ENCODE measurements around the gene NEK6.

NEK6 gene

DNA sequence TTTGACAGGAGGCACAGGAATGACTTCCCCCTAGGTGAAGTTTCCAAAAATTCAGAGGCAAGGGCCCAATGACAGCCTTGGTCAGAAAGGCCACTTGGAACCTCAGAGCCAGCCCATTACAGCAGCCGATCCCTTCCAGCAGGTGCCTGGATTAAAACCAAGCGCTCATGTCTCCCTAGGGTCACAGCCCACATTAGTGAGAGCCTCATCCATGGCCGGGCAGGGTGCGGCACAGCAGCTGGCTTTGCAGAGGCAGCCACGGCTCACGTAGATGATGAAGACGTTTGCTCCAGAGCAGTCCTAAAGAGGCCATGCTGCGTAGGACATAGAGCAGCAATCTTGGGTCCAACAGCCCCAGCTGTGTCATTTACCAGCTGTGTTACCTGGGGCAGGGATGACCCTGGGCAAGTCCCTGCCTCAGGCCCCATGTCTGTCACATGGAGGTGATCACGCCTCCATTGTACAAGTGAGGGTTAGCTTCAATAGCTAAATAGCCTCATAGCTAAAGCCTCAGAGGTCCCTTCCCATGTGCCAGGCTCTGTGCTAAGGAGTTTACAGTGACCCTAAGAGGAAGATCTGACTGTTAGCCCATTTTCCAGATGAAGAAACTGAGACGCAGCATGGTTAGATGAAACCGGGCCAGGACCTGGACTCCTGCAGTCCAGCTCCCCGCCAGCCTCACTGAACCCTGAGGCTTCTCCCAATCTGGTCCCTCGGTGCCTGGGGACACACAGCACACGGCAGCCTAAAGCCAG is 39.2 kb downstream of the NEK6 start:
- TF ChIP-seq, protein P1, sequence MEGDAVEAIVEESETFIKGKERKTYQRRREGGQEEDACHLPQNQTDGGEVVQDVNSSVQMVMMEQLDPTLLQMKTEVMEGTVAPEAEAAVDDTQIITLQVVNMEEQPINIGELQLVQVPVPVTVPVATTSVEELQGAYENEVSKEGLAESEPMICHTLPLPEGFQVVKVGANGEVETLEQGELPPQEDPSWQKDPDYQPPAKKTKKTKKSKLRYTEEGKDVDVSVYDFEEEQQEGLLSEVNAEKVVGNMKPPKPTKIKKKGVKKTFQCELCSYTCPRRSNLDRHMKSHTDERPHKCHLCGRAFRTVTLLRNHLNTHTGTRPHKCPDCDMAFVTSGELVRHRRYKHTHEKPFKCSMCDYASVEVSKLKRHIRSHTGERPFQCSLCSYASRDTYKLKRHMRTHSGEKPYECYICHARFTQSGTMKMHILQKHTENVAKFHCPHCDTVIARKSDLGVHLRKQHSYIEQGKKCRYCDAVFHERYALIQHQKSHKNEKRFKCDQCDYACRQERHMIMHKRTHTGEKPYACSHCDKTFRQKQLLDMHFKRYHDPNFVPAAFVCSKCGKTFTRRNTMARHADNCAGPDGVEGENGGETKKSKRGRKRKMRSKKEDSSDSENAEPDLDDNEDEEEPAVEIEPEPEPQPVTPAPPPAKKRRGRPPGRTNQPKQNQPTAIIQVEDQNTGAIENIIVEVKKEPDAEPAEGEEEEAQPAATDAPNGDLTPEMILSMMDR (IDR thresholded peaks at IDR 0.05; ENCODE audit: low read depth, low read length), result no peak
- TF ChIP-seq, protein P2, sequence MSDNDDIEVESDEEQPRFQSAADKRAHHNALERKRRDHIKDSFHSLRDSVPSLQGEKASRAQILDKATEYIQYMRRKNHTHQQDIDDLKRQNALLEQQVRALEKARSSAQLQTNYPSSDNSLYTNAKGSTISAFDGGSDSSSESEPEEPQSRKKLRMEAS (IDR thresholded peaks at IDR 0.05; ENCODE audit: low read depth, low read length), result no peak
- no peak for TF ChIP-seq MYC (IDR thresholded peaks at IDR 0.05; ENCODE audit: low read depth, low read length)
- no peak for TF ChIP-seq POLR2A (IDR thresholded peaks at IDR 0.05; ENCODE audit: extremely low read depth, insufficient read length)
- no peak overlapping the region for H3K4me3 ChIP-seq (ENCODE audit: low read depth, low read length)
- no peak for DNase-seq (ENCODE audit: low read depth)

DNA sequence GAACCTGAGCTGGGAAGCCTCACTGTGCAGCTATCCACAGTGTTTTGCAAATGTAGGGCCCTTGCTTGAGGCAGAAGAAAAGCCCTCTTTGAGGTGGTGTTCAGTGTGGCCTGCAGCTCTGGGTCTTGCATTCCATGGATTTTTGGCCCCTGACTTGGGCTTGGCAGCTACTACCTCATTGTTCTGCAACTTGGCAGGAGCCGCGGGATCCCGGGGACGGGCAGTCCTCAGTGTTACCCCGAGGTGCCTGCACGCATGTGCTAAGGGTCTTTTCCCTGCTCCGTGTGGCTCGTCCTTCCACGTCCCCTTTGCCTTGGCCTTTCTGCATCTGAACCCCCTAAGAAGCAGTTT is 39.8 kb downstream of the NEK6 start:
- DNase-seq (ENCODE audit: low read depth), result no peak
- no peak overlapping the region for H3K4me3 ChIP-seq (ENCODE audit: low read depth, low read length)
- TF ChIP-seq, protein P1 (IDR thresholded peaks at IDR 0.05; ENCODE audit: low read depth, low read length), result no peak
- TF ChIP-seq POLR2A (IDR thresholded peaks at IDR 0.05; ENCODE audit: extremely low read depth, insufficient read length), result no peak
- TF ChIP-seq, protein P2 (IDR thresholded peaks at IDR 0.05; ENCODE audit: low read depth, low read length), result no peak
- TF ChIP-seq MYC (IDR thresholded peaks at IDR 0.05; ENCODE audit: low read depth, low read length), result no peak

DNA sequence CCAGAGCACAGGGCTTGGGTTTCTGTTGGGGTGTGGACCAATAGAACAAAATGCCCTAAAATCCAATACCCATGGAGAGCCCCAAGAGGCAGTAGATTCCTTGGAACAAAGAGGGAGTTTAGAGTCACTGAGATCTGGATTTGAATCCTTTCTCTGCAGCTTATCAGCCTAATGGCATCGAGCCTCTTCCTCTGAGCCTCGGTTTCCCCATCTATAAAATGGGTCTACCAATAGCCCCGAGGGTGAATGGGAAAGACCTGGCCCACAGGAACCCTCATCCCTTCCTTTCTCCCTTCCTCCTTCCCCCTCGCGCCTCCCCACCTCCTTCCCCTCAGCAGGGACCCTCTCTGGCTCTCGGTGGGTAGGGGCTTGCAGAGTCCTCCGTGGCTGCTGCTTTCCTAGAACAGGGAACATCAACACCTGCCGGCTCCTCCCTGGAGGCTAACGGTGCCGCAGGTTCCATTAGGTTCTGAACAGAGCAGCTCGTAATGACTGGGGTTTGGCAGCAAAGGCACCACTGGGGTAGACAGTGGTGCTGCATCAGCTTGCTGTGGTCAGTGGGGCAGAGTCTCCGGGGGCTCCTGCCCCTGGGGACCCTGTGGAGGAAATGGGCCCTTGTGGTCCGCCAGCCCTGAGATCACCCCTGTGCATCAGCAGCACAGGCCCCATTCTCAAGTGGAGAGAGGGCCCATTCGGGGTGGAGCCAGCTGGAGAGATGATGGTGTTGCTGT is 40.3 kb downstream of the NEK6 start:
- peak; percentile 70 for DNase-seq (ENCODE audit: low read depth)
- H3K4me3 ChIP-seq (ENCODE audit: low read depth, low read length), result no peak overlapping the region
- TF ChIP-seq, protein P2 (IDR thresholded peaks at IDR 0.05; ENCODE audit: low read depth, low read length), result no peak
- TF ChIP-seq MYC (IDR thresholded peaks at IDR 0.05; ENCODE audit: low read depth, low read length) (no peak), POLR2A (IDR thresholded peaks at IDR 0.05; ENCODE audit: extremely low read depth, insufficient read length) (no peak)
- TF ChIP-seq, protein P1 (IDR thresholded peaks at IDR 0.05; ENCODE audit: low read depth, low read length), result no peak

DNA sequence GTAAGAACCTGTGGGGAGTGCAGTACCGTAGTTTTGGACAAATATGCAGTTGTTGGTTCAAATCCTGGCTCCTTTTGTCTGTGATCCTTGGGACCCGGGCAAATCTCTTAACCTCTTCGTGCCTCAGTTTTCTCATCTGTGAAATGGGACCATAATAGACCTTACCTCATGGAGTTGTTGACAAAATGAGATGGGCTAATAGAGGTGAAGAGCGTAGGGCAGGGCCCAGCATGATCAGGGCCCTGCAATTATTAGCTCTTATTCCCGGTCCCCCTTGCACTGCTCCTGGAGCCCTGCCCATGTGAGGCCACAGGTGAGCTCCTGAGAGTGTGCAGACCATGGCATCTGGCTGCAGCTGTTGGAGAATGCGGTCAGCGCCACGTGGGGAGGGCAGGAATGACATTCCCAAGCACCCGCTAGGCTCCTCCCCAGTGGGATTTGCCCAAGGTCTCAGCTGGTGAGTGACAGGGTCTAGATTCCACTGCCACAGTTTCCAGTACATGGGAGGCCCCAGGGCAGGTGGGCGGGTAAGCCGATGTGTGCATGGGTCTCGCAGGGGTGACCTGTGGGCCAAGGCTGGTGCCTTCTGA is 41.0 kb downstream of the NEK6 start:
- DNase-seq (ENCODE audit: low read depth), result no peak
- TF ChIP-seq, protein P2 (IDR thresholded peaks at IDR 0.05; ENCODE audit: low read depth, low read length), result no peak
- TF ChIP-seq, protein P1 (IDR thresholded peaks at IDR 0.05; ENCODE audit: low read depth, low read length), result no peak
- TF ChIP-seq POLR2A (IDR thresholded peaks at IDR 0.05; ENCODE audit: extremely low read depth, insufficient read length), result no peak
- no peak for TF ChIP-seq MYC (IDR thresholded peaks at IDR 0.05; ENCODE audit: low read depth, low read length)
- H3K4me3 ChIP-seq (ENCODE audit: low read depth, low read length), result no peak overlapping the region

DNA sequence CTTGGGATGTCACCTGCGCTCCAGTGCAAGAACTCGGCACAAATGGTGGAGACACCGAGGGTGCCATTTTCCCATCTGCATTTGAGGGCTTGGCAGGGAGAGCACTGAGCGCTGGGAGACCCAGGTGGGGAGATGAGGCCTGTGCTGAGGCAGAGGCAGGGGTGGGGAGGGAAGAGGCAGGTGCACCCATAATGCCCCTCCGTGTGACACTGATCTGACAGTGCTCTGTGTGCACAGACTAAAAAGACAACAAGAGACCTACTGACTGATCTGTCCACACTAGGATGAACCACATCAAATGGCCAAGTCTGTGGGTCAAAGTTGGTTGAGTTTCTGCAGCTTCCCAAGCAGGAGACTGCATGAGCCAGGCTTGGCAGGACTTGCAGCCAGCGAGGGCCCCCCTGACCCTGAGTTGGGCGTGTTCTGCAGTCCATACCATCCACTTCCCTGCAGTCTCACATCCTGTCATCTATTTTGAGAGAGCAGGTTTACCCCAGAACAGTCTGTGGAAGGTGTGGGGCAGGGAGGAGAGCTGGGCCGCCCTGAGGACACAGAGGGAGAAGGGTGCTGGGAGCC is 41.9 kb downstream of the NEK6 start:
- no peak for DNase-seq (ENCODE audit: low read depth)
- no peak overlapping the region for H3K4me3 ChIP-seq (ENCODE audit: low read depth, low read length)
- no peak for TF ChIP-seq MYC (IDR thresholded peaks at IDR 0.05; ENCODE audit: low read depth, low read length)
- TF ChIP-seq, protein P1 (IDR thresholded peaks at IDR 0.05; ENCODE audit: low read depth, low read length), result no peak
- no peak for TF ChIP-seq POLR2A (IDR thresholded peaks at IDR 0.05; ENCODE audit: extremely low read depth, insufficient read length)
- TF ChIP-seq, protein P2 (IDR thresholded peaks at IDR 0.05; ENCODE audit: low read depth, low read length), result no peak

Measured in NB4 (cell line).